Endothelial cell of umbilical vein (primary cell): Measurements from ENCODE around the gene BRD2. TPM values are rescaled to one million over a fixed set of nuclear protein-coding genes. Genes with fewer than 3 reads are reported as not detected.

Experiments used
- BruUV-seq: library from RNA; stranded (reverse); fragments of 400-500 nt; replicated peaks from 2 replicates; lab custom pipeline; 2021; lab: Mats Ljungman, UMichigan
- CTCF ChIA-PET: fragments of 300-600, 350-600 bp; sonication (Branson Sonifier 250); formaldehyde crosslinking; loops from one replicate; lab custom pipeline; 2021; ENCODE audit warnings: antibody characterized with exemption, inconsistent platforms; lab: Charles Lee
- POLR2A ChIA-PET: fragments of 300-600, 350-600 bp; sonication (Branson Sonifier 250); formaldehyde crosslinking; loops from one replicate; lab custom pipeline; 2021; ENCODE audit warnings: antibody characterized with exemption, inconsistent platforms; lab: Charles Lee
- DNase-seq: peaks from one replicate; pipeline ENCODE4 v3.0.0-alpha.2; 2011; ENCODE audit warnings: low read depth, low spot score
- FAIRE-seq: peaks from 2 replicates; lab custom pipeline; 2011; peaks lifted over from hg19 to GRCh38; lab: Jason Lieb, UNC
- H2AFZ ChIP-seq: 2 replicates; pipeline ENCODE4 v1.6.0; 2012; ENCODE audit warnings: low read depth, low read length, control low read depth, inconsistent platforms
- H3K27ac ChIP-seq: 2 replicates; pipeline ENCODE4 v1.5.1; 2011; ENCODE audit warnings: low read depth, mild to moderate bottlenecking, control low read depth, low read length, moderate library complexity; ENCODE audit not compliant: insufficient read depth
- H3K27me3 ChIP-seq, 2 experiments: 2 replicates each; pipeline versions ENCODE4 v1.6.0 to v1.6.1; 2011; ENCODE audit warnings: low read length in 2 of 2, mixed read lengths in 1 of 2; ENCODE audit not compliant: control insufficient read depth in 2 of 2, insufficient read depth in 2 of 2
- H3K36me3 ChIP-seq, 2 experiments: 2 replicates in 1 of 2; 3 replicates in 1 of 2; pipeline ENCODE4 v1.5.1; 2011; ENCODE audit warnings: low read length in 2 of 2, mild to moderate bottlenecking in 1 of 2, moderate library complexity in 1 of 2; ENCODE audit not compliant: control insufficient read depth in 2 of 2, insufficient read depth in 2 of 2; ENCODE audit errors: extremely low read depth in 1 of 2
- H3K4me1 ChIP-seq: 3 replicates; pipeline ENCODE4 v1.5.1; 2011; ENCODE audit warnings: mild to moderate bottlenecking, low read length; ENCODE audit not compliant: control insufficient read depth, insufficient read depth; ENCODE audit errors: extremely low read depth
- H3K4me2 ChIP-seq: 2 replicates; pipeline ENCODE4 v1.6.1; 2011; ENCODE audit warnings: low read length, control low read depth, mixed read lengths; ENCODE audit not compliant: insufficient read depth
- H3K4me3 ChIP-seq, 3 experiments: fragments of 200-600 bp in 1 of 3; sonication (generic), shearing (Covaris generic) in 1 of 3; replicated peaks in 1 of 3; 2 replicates each; pipeline ENCODE4 v1.5.1; 2011 to 2016; ENCODE audit warnings: control low read depth in 3 of 3, low read length in 3 of 3, mild to moderate bottlenecking in 2 of 3, inconsistent platforms in 1 of 3, low read depth in 1 of 3, moderate library complexity in 1 of 3; ENCODE audit not compliant: insufficient read depth in 1 of 3
- H3K79me2 ChIP-seq: 2 replicates; pipeline ENCODE4 v1.6.0; 2012; ENCODE audit warnings: low read length, inconsistent platforms; ENCODE audit not compliant: control insufficient read depth, insufficient read depth
- H3K9ac ChIP-seq: replicated peaks from 2 replicates; pipeline ENCODE3; 2011; ENCODE audit warnings: low read length, control low read depth; ENCODE audit not compliant: insufficient read depth; ENCODE audit errors: extremely low read depth
- H3K9me1 ChIP-seq: replicated peaks from 3 replicates; pipeline ENCODE4 v1.6.0; 2011; ENCODE audit warnings: mild to moderate bottlenecking, low read length; ENCODE audit not compliant: control insufficient read depth, insufficient read depth; ENCODE audit errors: extremely low read depth
- H3K9me3 ChIP-seq: replicated peaks from 2 replicates; pipeline ENCODE4 v1.5.1; 2012; ENCODE audit warnings: low read length, inconsistent platforms; ENCODE audit not compliant: control insufficient read depth, insufficient read depth
- H4K20me1 ChIP-seq: replicated peaks from 2 replicates; pipeline ENCODE3; 2011; ENCODE audit warnings: mild to moderate bottlenecking, low read length; ENCODE audit not compliant: control insufficient read depth, insufficient read depth; ENCODE audit errors: extremely low read depth
- EZH2 ChIP-seq: IDR thresholded peaks from 2 replicates; pipeline ENCODE4 v1.6.1; 2012; ENCODE audit warnings: borderline replicate concordance, low read depth, mild to moderate bottlenecking, moderate library complexity, low read length, inconsistent platforms; ENCODE audit not compliant: severe bottlenecking
- FOS ChIP-seq: IDR thresholded peaks from 2 replicates; pipeline ENCODE4 v1.6.1; 2011; ENCODE audit warnings: mild to moderate bottlenecking, low read length, moderate library complexity, borderline replicate concordance; ENCODE audit not compliant: insufficient read depth
- GATA2 ChIP-seq: IDR thresholded peaks from 2 replicates; pipeline ENCODE4 v1.7.0; 2011; ENCODE audit warnings: low read depth, mild to moderate bottlenecking, moderate library complexity, mixed read lengths, low read length; ENCODE audit not compliant: insufficient read length, insufficient read depth
- JUN ChIP-seq: IDR thresholded peaks from 2 replicates; pipeline ENCODE4 v1.6.1; 2011; ENCODE audit warnings: borderline replicate concordance, low read depth; ENCODE audit not compliant: insufficient read length, insufficient read depth
- MYC ChIP-seq: IDR thresholded peaks from one replicate; pipeline ENCODE4 v1.6.1; 2011; ENCODE audit warnings: mild to moderate bottlenecking, low read depth, low read length
- POLR2A ChIP-seq: IDR thresholded peaks from 2 replicates; pipeline ENCODE4 v1.6.1; 2012; ENCODE audit warnings: low read depth, mild to moderate bottlenecking, control low read depth, low read length
- POLR2AphosphoS5 ChIP-seq: IDR thresholded peaks from 2 replicates; pipeline ENCODE4 v1.6.1; 2012; ENCODE audit warnings: low read depth, mild to moderate bottlenecking, control low read depth, low read length, moderate library complexity; ENCODE audit not compliant: insufficient read depth
- dilution Hi-C: fragments of 300-500 bp; cut with MboI; formaldehyde crosslinking; loops from one replicate; pipeline ENCODE4 v1.15.0; 2019; ENCODE audit warnings: low sequenced_read_pairs; ENCODE audit not compliant: extremely low pct_ligation_motif_present
- intact Hi-C: fragments of 100-400 bp; cut with micrococcal nuclease; formaldehyde crosslinking; loops from one replicate; pipeline ENCODE4 v1.10.0; 2022
- polyA plus RNA-seq, 4 experiments: library from polyadenylated mRNA; depleted of rRNA in 3 of 4; stranded (reverse) in 3 of 4; unstranded in 1 of 4; fragments of >200 nt; gene quantifications; 2 replicates each; pipeline versions ENCODE4 v1.2.1 to v1.2.3, GENCODE V29; 2011 to 2012; ENCODE audit warnings: missing spikeins in 1 of 4
- total RNA-seq: library from RNA; stranded (reverse); gene quantifications from 2 replicates; pipeline ENCODE4 v1.2.3, GENCODE V29; 2021
- TF ChIP-seq, protein P1 (sequence below): IDR thresholded peaks from 2 replicates; pipeline ENCODE4 v1.6.1; 2011; ENCODE audit not compliant: insufficient read depth, insufficient read length
- TF ChIP-seq, protein P2 (sequence below), 2 donors: IDR thresholded peaks; 1 replicate in 1 of 2; 2 replicates in 1 of 2; pipeline ENCODE4 v1.5.1; 2011; ENCODE audit warnings: low read length in 2 of 2, mild to moderate bottlenecking in 2 of 2, moderate library complexity in 2 of 2, control low read depth in 1 of 2, inconsistent platforms in 1 of 2, low read depth in 1 of 2; ENCODE audit not compliant: insufficient read depth in 1 of 2; ENCODE audit errors: extremely low read depth in 1 of 2

The BRD2 gene
- total and polyA plus RNA-seq, 2 donors (not counting 3 experiments of a cell fraction or from before 2014, with no cell fraction given): 131 to 197 TPM

DNA sequence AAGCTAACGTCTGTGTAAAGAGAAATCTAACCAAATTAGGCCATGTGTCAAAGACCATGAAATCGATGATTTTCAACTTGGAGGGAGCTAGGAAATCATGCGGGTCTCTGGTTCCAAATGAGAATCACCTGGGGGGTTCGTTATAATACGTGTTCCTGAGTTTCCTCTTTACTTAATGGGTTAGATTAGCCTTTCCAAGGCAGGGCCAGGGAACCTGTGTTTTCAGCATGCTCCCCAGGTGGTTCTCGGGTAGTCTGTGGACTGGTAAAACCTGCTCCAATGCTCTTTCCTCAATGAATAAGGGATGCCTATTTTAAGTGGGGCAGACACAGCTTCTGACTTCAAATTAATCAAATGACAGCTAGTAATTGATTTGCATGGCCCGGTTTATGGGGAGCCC lies 42.0 kb downstream of the BRD2 start:
- DNase-seq (no peak), FAIRE-seq (no peak)
- H3K27ac ChIP-seq: no peak overlapping the region
- no peak overlapping the region for H3K4me2 ChIP-seq
- no peak overlapping the region for H2AFZ ChIP-seq
- H4K20me1 ChIP-seq: no peaks in the 10 kb centered on the region
- H3K4me3 ChIP-seq: no peak overlapping the region
- TF ChIP-seq JUN (no peak), POLR2AphosphoS5 (no peak), EZH2 (no peak), MYC (no peak), FOS (no peak), POLR2A (no peak), GATA2 (no peak)
- TF ChIP-seq, protein P1, sequence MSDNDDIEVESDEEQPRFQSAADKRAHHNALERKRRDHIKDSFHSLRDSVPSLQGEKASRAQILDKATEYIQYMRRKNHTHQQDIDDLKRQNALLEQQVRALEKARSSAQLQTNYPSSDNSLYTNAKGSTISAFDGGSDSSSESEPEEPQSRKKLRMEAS: no peak
- TF ChIP-seq, protein P2, sequence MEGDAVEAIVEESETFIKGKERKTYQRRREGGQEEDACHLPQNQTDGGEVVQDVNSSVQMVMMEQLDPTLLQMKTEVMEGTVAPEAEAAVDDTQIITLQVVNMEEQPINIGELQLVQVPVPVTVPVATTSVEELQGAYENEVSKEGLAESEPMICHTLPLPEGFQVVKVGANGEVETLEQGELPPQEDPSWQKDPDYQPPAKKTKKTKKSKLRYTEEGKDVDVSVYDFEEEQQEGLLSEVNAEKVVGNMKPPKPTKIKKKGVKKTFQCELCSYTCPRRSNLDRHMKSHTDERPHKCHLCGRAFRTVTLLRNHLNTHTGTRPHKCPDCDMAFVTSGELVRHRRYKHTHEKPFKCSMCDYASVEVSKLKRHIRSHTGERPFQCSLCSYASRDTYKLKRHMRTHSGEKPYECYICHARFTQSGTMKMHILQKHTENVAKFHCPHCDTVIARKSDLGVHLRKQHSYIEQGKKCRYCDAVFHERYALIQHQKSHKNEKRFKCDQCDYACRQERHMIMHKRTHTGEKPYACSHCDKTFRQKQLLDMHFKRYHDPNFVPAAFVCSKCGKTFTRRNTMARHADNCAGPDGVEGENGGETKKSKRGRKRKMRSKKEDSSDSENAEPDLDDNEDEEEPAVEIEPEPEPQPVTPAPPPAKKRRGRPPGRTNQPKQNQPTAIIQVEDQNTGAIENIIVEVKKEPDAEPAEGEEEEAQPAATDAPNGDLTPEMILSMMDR (IDR thresholded peaks at IDR 0.05; ENCODE audit: extremely low read depth in 1 of 2, insufficient read depth in 1 of 2, low read depth in 1 of 2, low read length in 2 of 2): no peak
- no peak overlapping the region for H3K9ac ChIP-seq
- no peaks in the 10 kb centered on the region for H3K79me2 ChIP-seq
- ChIA-PET CTCF (interaction anchor here (0.8 to 1.1 kb wide), 2 partner anchors 26 to 77 kb away, joined by 3 read pairs; no protein-coding TSS in a partner anchor), POLR2A (no interaction called here)
- dilution Hi-C loops: no loop called here
- peaks cover 13 to 38% of the 10 kb centered on the region in 2 experiments for H3K27me3 ChIP-seq
- H3K36me3 ChIP-seq: no peaks in the 10 kb centered on the region
- no TSS peak for BruUV-seq
- H3K4me1 ChIP-seq: no peaks in the 10 kb centered on the region
- H3K9me3 ChIP-seq: no peaks in the 10 kb centered on the region
- H3K9me1 ChIP-seq: no peaks in the 10 kb centered on the region
- intact Hi-C loops: no loop called here
